ENCODE results near the gene APOA4.

APOA4 gene

DNA sequence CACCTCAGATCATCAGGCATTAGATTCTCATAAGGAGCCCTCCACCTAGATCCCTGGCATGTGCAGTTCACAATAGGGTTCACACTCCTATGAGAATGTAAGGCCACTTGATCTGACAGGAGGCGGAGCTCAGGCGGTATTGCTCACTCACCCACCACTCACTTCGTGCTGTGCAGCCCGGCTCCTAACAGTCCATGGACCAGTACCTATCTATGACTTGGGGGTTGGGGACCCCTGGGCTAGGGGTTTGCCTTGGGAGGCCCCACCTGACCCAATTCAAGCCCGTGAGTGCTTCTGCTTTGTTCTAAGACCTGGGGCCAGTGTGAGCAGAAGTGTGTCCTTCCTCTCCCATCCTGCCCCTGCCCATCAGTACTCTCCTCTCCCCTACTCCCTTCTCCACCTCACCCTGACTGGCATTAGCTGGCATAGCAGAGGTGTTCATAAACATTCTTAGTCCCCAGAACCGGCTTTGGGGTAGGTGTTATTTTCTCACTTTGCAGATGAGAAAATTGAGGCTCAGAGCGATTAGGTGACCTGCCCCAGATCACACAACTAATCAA, 8.8 kb upstream of the APOA4 start:
- H3K4me3 ChIP-seq: no peak overlapping the region
- peaks cover 7% of the 10 kb centered on the region for H3K4me1 ChIP-seq
- H3K9me3 ChIP-seq: no peaks in the 10 kb centered on the region
- H3K36me3 ChIP-seq (replicated peaks): no peaks in the 10 kb centered on the region
- in situ Hi-C loops (cut with MboI; ENCODE audit: low sequenced_read_pairs): no loop called here
- H3K27me3 ChIP-seq (ENCODE audit: low read depth): no peaks in the 10 kb centered on the region
- no peak for DNase-seq (ENCODE audit: low spot score in 2 of 2)

DNA sequence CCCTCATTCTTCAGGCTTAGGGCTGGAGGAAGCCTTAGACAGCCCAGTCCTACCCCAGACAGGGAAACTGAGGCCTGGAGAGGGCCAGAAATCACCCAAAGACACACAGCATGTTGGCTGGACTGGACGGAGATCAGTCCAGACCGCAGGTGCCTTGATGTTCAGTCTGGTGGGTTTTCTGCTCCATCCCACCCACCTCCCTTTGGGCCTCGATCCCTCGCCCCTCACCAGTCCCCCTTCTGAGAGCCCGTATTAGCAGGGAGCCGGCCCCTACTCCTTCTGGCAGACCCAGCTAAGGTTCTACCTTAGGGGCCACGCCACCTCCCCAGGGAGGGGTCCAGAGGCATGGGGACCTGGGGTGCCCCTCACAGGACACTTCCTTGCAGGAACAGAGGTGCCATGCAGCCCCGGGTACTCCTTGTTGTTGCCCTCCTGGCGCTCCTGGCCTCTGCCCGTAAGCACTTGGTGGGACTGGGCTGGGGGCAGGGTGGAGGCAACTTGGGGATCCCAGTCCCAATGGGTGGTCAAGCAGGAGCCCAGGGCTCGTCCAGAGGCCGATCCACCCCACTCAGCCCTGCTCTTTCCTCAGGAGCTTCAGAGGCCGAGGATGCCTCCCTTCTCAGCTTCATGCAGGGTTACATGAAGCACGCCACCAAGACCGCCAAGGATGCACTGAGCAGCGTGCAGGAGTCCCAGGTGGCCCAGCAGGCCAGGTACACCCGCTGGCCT, 7.2 kb upstream of the APOA4 start:
- no peak for DNase-seq (ENCODE audit: low spot score in 2 of 2)
- Histone ChIP-seq H3K4me3 (no peak overlapping the region), H3K4me1 (peaks cover 3% of the 10 kb centered on the region), H3K36me3 (replicated peaks) (no peaks in the 10 kb centered on the region), H3K9me3 (no peaks in the 10 kb centered on the region), H3K27me3 (ENCODE audit: low read depth) (no peaks in the 10 kb centered on the region)
- in situ Hi-C loops (cut with MboI; ENCODE audit: low sequenced_read_pairs): no loop called here

DNA sequence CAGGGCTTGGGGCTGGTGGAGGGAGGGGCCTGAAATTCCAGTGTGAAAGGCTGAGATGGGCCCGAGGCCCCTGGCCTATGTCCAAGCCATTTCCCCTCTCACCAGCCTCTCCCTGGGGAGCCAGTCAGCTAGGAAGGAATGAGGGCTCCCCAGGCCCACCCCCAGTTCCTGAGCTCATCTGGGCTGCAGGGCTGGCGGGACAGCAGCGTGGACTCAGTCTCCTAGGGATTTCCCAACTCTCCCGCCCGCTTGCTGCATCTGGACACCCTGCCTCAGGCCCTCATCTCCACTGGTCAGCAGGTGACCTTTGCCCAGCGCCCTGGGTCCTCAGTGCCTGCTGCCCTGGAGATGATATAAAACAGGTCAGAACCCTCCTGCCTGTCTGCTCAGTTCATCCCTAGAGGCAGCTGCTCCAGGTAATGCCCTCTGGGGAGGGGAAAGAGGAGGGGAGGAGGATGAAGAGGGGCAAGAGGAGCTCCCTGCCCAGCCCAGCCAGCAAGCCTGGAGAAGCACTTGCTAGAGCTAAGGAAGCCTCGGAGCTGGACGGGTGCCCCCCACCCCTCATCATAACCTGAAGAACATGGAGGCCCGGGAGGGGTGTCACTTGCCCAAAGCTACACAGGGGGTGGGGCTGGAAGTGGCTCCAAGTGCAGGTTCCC, 6.5 kb upstream of the APOA4 start, which contains the start of gene APOC3:
TSS of gene APOC3 (plus strand) at position 383 of the 659 bp plus-strand sequence. CDS start 676 bp downstream, outside the sequence.
- Histone ChIP-seq H3K9me3 (no peaks in the 10 kb centered on the region), H3K36me3 (replicated peaks) (no peaks in the 10 kb centered on the region), H3K27me3 (ENCODE audit: low read depth) (no peaks in the 10 kb centered on the region), H3K4me1 (no peaks in the 10 kb centered on the region), H3K4me3 (no peak within 1 kb of the TSS)
- in situ Hi-C loops (cut with MboI; ENCODE audit: low sequenced_read_pairs): no loop called here
- DNase-seq (ENCODE audit: low spot score in 2 of 2): no peak

DNA sequence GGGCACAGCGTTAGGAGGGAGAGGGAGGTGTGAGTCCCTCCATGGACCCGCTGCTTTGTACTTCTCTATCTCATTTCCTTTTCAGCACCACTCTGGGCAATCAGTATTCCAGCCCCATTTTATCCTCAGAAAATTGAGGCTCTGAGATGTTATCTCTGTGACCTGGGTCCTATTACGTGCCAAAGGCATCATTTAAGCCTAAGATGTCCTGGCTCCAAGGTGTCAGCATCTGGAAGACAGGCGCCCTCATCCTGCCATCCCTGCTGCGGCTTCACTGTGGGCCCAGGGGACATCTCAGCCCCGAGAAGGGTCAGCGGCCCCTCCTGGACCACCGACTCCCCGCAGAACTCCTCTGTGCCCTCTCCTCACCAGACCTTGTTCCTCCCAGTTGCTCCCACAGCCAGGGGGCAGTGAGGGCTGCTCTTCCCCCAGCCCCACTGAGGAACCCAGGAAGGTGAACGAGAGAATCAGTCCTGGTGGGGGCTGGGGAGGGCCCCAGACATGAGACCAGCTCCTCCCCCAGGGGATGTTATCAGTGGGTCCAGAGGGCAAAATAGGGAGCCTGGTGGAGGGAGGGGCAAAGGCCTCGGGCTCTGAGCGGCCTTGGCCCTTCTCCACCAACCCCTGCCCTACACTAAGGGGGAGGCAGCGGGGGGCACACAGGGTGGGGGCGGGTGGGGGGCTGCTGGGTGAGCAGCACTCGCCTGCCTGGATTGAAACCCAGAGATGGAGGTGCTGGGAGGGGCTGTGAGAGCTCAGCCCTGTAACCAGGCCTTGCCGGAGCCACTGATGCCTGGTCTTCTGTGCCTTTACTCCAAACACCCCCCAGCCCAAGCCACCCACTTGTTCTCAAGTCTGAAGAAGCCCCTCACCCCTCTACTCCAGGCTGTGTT, 5.8 kb upstream of the APOA4 start:
- Histone ChIP-seq H3K4me1 (no peaks in the 10 kb centered on the region), H3K36me3 (replicated peaks) (no peaks in the 10 kb centered on the region), H3K4me3 (no peak overlapping the region), H3K27me3 (ENCODE audit: low read depth) (no peaks in the 10 kb centered on the region), H3K9me3 (no peaks in the 10 kb centered on the region)
- DNase-seq (ENCODE audit: low spot score in 2 of 2): no peak
- in situ Hi-C loops (cut with MboI; ENCODE audit: low sequenced_read_pairs): no loop called here

DNA sequence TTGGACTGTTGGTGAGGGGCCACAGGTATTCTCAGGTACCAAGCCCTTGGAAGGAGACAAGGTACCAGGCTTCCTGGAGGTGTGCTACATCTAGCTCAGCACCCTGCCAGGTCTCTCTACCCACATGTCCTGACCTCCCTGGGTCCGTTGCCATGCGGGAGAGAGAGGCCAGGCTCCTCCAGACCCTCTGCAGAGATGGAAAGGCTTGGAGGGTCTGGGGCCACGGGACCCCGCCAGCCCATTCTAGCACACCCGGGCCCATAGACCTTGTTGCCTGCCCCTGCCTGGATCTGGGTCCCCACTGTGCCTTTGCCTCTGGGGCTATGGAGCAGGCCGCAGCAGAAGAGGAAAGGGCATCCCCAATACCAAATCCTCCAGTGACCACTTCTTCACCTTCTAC, 4.4 kb upstream of the APOA4 start:
- DNase-seq (ENCODE audit: low spot score in 2 of 2): no peak
- H3K9me3 ChIP-seq: no peaks in the 10 kb centered on the region
- no peak overlapping the region for H3K4me3 ChIP-seq
- H3K36me3 ChIP-seq (replicated peaks): no peaks in the 10 kb centered on the region
- no peaks in the 10 kb centered on the region for H3K4me1 ChIP-seq
- H3K27me3 ChIP-seq (ENCODE audit: low read depth): no peaks in the 10 kb centered on the region
- in situ Hi-C loops (cut with MboI; ENCODE audit: low sequenced_read_pairs): no loop called here

DNA sequence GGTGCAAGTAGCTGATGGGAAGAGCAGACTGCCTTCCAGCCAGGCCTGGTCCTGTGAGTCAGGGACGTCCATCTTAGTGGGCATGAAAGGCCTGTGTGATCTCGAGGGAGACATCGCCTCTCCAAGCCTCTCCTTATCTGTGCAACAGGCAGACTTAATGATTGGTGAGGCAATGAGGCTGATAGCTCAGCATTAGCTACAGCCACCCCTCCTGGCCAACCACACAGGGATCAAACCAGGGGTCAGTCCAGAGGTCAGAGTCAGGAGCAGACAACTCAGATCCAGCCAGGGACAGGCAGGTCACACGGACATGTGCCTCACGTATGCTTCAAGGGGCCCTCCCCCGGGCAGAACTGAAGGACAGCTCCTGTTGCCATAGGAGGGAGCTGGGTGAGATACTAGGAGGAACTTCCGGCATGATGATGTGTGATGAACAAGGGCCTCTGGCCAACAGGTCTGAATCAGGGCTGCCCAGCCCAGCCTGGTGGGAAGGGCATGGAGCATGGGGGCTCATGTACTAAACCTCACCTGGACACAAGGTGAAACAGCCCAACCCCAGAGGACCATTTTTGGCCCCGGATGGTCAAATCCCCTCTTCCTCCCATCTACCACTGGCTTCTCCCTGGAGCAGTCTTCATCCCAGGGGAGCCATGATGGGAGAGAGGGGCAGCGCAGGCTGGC, 3.8 kb upstream of the APOA4 start:
- H3K4me1 ChIP-seq: no peaks in the 10 kb centered on the region
- in situ Hi-C loops (cut with MboI; ENCODE audit: low sequenced_read_pairs): no loop called here
- H3K36me3 ChIP-seq (replicated peaks): no peaks in the 10 kb centered on the region
- no peak overlapping the region for H3K4me3 ChIP-seq
- H3K27me3 ChIP-seq (ENCODE audit: low read depth): no peaks in the 10 kb centered on the region
- no peaks in the 10 kb centered on the region for H3K9me3 ChIP-seq
- DNase-seq (ENCODE audit: low spot score in 2 of 2): no peak

DNA sequence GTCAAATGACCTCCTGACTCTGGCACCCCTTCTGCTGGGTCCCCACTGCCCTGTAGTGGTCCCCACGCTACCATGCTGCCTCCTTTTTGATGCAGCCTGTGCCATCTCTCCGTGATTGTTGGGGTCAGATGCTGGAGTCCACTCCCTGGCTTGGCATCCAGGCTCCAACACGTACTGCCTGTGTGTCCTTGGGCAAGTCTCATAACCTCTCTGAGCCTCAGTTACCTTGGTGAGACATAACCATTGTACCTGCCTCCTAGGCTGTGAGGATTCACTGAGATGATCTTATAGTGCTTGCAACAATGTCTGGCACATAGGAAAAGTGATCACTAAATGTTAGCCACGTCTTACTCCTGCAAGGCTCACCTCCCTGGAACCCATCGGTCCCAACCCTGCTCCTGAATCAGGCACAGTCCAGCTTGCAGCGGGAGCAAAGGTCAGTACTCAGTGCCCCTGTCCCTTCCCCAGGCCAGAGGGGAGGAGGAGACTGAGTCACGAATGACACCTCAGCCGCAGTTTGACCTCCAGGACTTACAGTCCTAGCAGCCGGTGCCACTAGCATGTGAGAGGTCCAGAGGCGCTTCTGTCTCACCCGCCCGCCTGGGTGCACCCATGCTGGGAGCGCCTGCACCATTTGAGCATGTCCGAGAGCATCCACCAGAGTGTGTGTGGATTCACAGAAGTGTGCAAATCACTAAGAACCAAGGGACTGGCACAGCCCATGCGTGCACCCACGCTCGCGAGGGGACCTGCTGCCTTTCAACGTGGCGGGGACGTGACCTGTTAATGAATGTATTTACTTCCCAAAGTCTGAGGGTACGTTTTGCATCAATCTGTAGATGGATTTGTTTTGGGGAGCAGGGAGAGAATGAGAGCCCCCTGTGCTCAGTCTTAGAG, 3.0 kb upstream of the APOA4 start:
- no peak for DNase-seq (ENCODE audit: low spot score in 2 of 2)
- in situ Hi-C loops (cut with MboI; ENCODE audit: low sequenced_read_pairs): no loop called here
- H3K27me3 ChIP-seq (ENCODE audit: low read depth): no peaks in the 10 kb centered on the region
- no peaks in the 10 kb centered on the region for H3K9me3 ChIP-seq
- no peaks in the 10 kb centered on the region for H3K4me1 ChIP-seq
- no peaks in the 10 kb centered on the region for H3K36me3 ChIP-seq (replicated peaks)
- no peak overlapping the region for H3K4me3 ChIP-seq

DNA sequence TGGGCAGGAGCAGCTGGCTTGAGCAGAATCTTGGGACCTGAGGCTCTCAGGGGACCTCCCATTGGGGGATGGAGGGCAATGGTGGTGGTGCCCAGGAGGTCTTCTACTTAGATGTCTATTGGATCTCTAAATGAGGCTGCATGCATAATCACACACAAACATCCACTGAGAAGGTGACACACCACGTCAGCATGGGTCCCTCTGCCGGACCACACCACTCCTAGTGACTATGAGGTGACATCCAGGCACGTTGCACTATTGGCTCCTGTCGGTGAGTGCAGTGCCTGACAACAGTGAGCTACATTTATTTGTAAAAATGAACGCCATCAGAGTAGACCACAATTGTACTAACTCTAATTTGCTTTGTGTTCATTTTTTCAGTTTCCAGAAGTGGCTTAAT, 2.3 kb upstream of the APOA4 start:
- in situ Hi-C loops (cut with MboI; ENCODE audit: low sequenced_read_pairs): no loop called here
- H3K4me1 ChIP-seq: no peaks in the 10 kb centered on the region
- DNase-seq (ENCODE audit: low spot score in 2 of 2): no peak
- no peaks in the 10 kb centered on the region for H3K36me3 ChIP-seq (replicated peaks)
- no peaks in the 10 kb centered on the region for H3K27me3 ChIP-seq (ENCODE audit: low read depth)
- no peaks in the 10 kb centered on the region for H3K9me3 ChIP-seq
- no peak overlapping the region for H3K4me3 ChIP-seq

DNA sequence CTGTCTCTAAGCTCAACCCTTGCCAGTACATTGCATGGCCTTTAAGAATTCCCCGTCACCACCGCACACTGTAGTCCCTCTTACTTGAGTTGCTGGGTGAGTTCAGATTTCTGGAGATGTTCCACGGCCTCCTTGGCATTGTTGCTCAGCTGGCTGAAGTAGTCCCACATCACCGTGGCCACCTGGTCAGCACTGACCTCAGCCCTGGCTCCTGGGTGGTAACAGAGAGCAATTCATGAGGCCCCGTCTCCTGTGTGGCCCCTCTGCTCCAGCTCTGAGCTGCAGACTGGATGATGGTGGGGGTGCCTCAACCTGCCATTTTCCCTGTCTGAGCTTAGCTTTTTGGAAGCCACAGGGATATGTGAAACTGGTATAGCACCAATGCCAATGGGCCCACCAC, 529 bp downstream of the APOA4 start:
- Histone ChIP-seq H3K36me3 (replicated peaks) (no peaks in the 10 kb centered on the region), H3K27me3 (ENCODE audit: low read depth) (no peaks in the 10 kb centered on the region), H3K4me1 (no peaks in the 10 kb centered on the region), H3K9me3 (no peaks in the 10 kb centered on the region), H3K4me3 (no peak overlapping the region)
- DNase-seq (ENCODE audit: low spot score in 2 of 2): no peak
- in situ Hi-C loops (cut with MboI; ENCODE audit: low sequenced_read_pairs): no loop called here

DNA sequence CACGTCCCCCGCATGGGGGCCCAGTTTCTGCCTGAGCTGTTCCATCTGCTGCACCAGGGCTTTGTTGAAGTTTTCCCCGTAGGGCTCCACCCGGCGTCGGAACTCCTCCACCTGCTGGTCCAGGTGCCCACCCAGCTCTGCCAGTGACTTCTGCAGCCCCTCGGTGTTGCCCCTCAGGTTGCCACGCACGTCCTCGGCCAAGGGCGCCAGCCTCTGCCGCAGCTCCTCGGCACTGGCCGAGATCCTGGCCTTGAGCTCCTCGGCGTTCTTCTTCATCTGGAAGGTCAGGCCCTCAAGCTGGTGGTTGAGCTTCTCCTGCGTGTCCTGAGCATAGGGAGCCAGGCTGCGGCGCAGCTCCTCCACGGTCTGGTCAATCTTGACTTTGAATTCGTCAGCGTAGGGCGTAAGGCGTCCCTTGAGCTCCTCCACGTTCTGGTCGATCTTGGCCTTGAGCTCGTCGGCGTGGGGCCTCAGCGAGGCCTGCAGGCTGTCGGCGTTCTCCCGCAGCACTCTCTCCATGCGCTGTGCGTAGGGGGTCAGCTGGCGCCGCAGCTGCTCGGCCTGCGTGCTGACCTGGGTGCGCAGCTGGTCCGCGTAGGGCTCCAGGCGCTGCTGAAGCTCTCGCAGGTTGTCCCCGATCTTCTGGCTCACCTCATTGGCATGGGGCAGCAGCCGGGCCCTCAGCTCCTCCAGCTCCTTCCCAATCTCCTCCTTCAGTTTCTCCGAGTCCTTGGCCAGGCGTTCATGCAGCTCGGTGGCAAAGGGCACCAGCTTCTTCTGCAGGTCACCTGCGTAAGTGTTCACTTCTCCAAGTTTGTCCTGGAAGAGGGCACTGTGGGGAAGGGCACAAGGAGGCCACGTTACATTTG, 1.8 kb downstream of the APOA4 start:
- no peaks in the 10 kb centered on the region for H3K36me3 ChIP-seq (replicated peaks)
- in situ Hi-C loops (cut with MboI; ENCODE audit: low sequenced_read_pairs): no loop called here
- H3K4me3 ChIP-seq: no peak overlapping the region
- H3K9me3 ChIP-seq: no peaks in the 10 kb centered on the region
- DNase-seq (ENCODE audit: low spot score in 2 of 2): no peak
- H3K4me1 ChIP-seq: no peaks in the 10 kb centered on the region
- no peaks in the 10 kb centered on the region for H3K27me3 ChIP-seq (ENCODE audit: low read depth)

DNA sequence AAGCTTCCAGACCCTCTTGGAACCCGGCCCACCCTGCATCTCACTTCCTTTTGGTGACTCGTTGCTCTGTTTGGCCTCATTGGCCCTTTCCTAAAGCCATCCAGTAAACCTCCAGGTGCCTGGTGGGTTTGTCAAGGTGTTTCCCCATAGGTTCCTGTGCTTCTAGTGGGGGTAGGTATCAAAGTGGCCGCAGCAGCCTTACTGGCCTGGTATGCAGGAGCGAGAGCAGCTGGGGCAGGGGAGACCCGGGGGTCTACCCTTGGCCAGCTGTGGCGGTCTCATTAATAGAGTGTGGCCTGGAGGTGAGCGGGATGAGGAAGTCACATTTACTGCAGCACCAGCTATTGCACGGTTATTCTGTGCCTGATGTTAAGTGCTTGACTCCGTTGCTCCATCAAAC, 4.1 kb downstream of the APOA4 start:
- Histone ChIP-seq H3K36me3 (replicated peaks) (no peaks in the 10 kb centered on the region), H3K4me1 (no peaks in the 10 kb centered on the region), H3K9me3 (no peaks in the 10 kb centered on the region), H3K27me3 (ENCODE audit: low read depth) (no peaks in the 10 kb centered on the region), H3K4me3 (no peak overlapping the region)
- DNase-seq (ENCODE audit: low spot score in 2 of 2): no peak
- in situ Hi-C loops (cut with MboI; ENCODE audit: low sequenced_read_pairs): no loop called here

DNA sequence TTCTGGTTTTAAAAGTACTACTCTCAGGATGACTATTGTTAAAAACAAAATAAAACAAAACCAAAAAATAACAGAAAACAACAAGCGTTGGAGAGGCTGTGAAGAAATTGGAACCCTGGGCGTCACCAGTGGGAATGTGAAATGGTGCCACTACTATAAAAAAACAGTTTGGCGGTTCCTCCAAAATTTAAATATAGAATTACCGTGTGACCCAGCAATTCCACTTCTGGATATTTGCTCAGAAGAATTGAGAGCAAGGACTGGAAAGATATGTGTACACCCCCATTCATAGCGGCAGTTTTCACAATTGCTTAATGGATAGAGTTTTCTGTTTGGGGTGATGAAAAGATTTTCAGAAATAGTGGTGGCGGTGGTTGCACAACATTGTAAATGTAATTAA, 8.6 kb downstream of the APOA4 start:
- Histone ChIP-seq H3K27me3 (ENCODE audit: low read depth) (no peaks in the 10 kb centered on the region), H3K36me3 (replicated peaks) (no peaks in the 10 kb centered on the region), H3K4me3 (no peak overlapping the region), H3K4me1 (no peaks in the 10 kb centered on the region), H3K9me3 (no peaks in the 10 kb centered on the region)
- in situ Hi-C loops (cut with MboI; ENCODE audit: low sequenced_read_pairs): no loop called here
- DNase-seq (ENCODE audit: low spot score in 2 of 2): no peak
